ENCODE data around the gene CXorf66.

CXorf66 gene

GRCh38 chrX:139907078-139907477 is 58.2 kb downstream of the CXorf66 start:
- no peak for DNase-seq (ENCODE audit: low read depth)
- TF ChIP-seq CTCF (IDR thresholded peaks at IDR 0.05; ENCODE audit: low read depth, low read length, missing control alignments): no peak
- H3K4me3 ChIP-seq (ENCODE audit: low read depth, low read length): no peak overlapping the region

- TF ChIP-seq CTCF (IDR thresholded peaks at IDR 0.05; ENCODE audit: low read depth, low read length, missing control alignments): no peak
- no peak for DNase-seq (ENCODE audit: low read depth)
- H3K4me3 ChIP-seq (ENCODE audit: low read depth, low read length): no peak overlapping the region
Observed at GRCh38 chrX:139905743-139906142, 59.6 kb downstream of the CXorf66 start.

Data from GM12864 (cell line).